Omental fat pad (tissue), 4 donors: ENCODE data around the gene XKR7. TPM values are rescaled to one million over a fixed set of nuclear protein-coding genes. Genes with fewer than 3 reads are reported as not detected.

Experiments
- ATAC-seq: fragments of 150-250 bp; one replicate; pipeline ENCODE4 v1.9.1; 2016; ENCODE audit warnings: mild to moderate bottlenecking, moderate library complexity; ENCODE audit not compliant: low FRiP score
- DNase-seq: peaks from one replicate; pipeline ENCODE4 v3.0.0-alpha.2; 2019; ENCODE audit warnings: low spot score
- total RNA-seq, 4 donors: library from RNA; depleted of rRNA; stranded (reverse); fragments of >200 nt; gene quantifications; one replicate each; pipeline ENCODE4 v1.1.0, GENCODE V29; 2016
- TF ChIP-seq, protein P1 (sequence below), 3 donors: fragments of 450-650 bp; IDR thresholded peaks; one replicate each; pipeline ENCODE4 v1.5.1; 2016 to 2017; ENCODE audit warnings: antibody characterized with exemption in 3 of 3, mild to moderate bottlenecking in 3 of 3, moderate library complexity in 2 of 3

Gene XKR7
- total RNA-seq, 4 donors from 2014 or later = not detected

GRCh38 chr20:31963889-31964288 is 4.1 kb upstream of the XKR7 start:
- TF ChIP-seq, protein P1, sequence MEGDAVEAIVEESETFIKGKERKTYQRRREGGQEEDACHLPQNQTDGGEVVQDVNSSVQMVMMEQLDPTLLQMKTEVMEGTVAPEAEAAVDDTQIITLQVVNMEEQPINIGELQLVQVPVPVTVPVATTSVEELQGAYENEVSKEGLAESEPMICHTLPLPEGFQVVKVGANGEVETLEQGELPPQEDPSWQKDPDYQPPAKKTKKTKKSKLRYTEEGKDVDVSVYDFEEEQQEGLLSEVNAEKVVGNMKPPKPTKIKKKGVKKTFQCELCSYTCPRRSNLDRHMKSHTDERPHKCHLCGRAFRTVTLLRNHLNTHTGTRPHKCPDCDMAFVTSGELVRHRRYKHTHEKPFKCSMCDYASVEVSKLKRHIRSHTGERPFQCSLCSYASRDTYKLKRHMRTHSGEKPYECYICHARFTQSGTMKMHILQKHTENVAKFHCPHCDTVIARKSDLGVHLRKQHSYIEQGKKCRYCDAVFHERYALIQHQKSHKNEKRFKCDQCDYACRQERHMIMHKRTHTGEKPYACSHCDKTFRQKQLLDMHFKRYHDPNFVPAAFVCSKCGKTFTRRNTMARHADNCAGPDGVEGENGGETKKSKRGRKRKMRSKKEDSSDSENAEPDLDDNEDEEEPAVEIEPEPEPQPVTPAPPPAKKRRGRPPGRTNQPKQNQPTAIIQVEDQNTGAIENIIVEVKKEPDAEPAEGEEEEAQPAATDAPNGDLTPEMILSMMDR (IDR thresholded peaks at IDR 0.05) = no peak
- DNase-seq = no peak
- no peak for ATAC-seq

- TF ChIP-seq, protein P1 (IDR thresholded peaks at IDR 0.05) = no peak
- no peak for DNase-seq
- no peak for ATAC-seq
These were observed 828 bp upstream of the XKR7 start for GRCh38 chr20:31966991-31967655.

GRCh38 chr20:31968291-31969126 is 558 bp downstream of the XKR7 start:
- peak; percentile 35 for DNase-seq
- ATAC-seq = peak; percentile 55
- TF ChIP-seq, protein P1 (IDR thresholded peaks at IDR 0.05) = no peak

- TF ChIP-seq, protein P1 (IDR thresholded peaks at IDR 0.05) = no peak
- ATAC-seq (no peak), DNase-seq (no peak)
These were observed 2.0 kb downstream of the XKR7 start for GRCh38 chr20:31969991-31970390.

- DNase-seq (no peak), ATAC-seq (no peak)
- TF ChIP-seq, protein P1 (IDR thresholded peaks at IDR 0.05) = no peak
These were observed 4.6 kb downstream of the XKR7 start for GRCh38 chr20:31972471-31973021.

- no peak for ATAC-seq
- DNase-seq = no peak
- TF ChIP-seq, protein P1 (IDR thresholded peaks at IDR 0.05) = no peak
These were observed 6.3 kb downstream of the XKR7 start for GRCh38 chr20:31974296-31974695.
